HUES6 (cell line): ENCODE measurements around the gene SNX5.

Experiments
- H3K27ac ChIP-seq: 2 replicates; pipeline ENCODE4 v1.7.0; 2013; ENCODE audit warnings: low read depth, mild to moderate bottlenecking, low read length, inconsistent platforms
- H3K27me3 ChIP-seq: 2 replicates; pipeline ENCODE4 v1.6.1; 2013; ENCODE audit warnings: low read length; ENCODE audit not compliant: control insufficient read depth, insufficient read depth
- H3K36me3 ChIP-seq: 2 replicates; pipeline ENCODE4 v1.6.1; 2013; ENCODE audit warnings: low read length; ENCODE audit not compliant: control insufficient read depth, insufficient read depth
- H3K4me1 ChIP-seq: 2 replicates; pipeline ENCODE4 v1.6.1; 2013; ENCODE audit warnings: low read length; ENCODE audit not compliant: control insufficient read depth, insufficient read depth
- H3K4me3 ChIP-seq: 2 replicates; pipeline ENCODE4 v1.5.1; 2013; ENCODE audit warnings: low read depth, low read length
- H3K9ac ChIP-seq: one replicate; pipeline ENCODE4 v1.6.1; 2013; ENCODE audit warnings: mild to moderate bottlenecking, low read length
- H3K9me3 ChIP-seq: 2 replicates; pipeline ENCODE4 v1.6.1; 2013; ENCODE audit warnings: low read depth, low read length; ENCODE audit not compliant: control insufficient read depth, insufficient read depth

SNX5 gene

DNA sequence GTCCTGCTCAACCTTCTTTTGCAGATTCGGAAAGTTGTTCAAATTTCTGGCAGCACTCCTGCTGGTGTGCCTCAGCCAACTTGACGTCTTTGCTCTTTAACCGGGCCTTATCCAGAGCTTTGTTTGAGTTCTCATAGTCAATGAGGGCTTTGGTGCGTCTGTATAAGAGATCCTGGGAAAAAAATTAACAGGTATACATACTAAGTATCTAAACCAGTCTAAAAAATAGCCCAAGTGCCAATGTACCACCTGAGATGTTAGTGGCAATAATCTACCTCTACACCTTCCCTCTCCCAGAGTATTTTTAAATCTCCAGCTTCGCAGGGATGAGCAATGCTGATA lies 21.1 kb downstream of the SNX5 start:
- Histone ChIP-seq H3K9me3 (no peaks in the 10 kb centered on the region), H3K27ac (no peak overlapping the region), H3K9ac (no peak overlapping the region), H3K27me3 (no peaks in the 10 kb centered on the region), H3K36me3 (peaks cover 98% of the 10 kb centered on the region), H3K4me3 (no peak overlapping the region), H3K4me1 (no peaks in the 10 kb centered on the region)

- Histone ChIP-seq H3K36me3 (peaks cover 99% of the 10 kb centered on the region), H3K4me1 (no peaks in the 10 kb centered on the region), H3K9me3 (no peaks in the 10 kb centered on the region), H3K27me3 (no peaks in the 10 kb centered on the region), H3K4me3 (no peak overlapping the region), H3K27ac (no peak overlapping the region), H3K9ac (no peak overlapping the region)
Measured at GRCh38 chr20:17946572-17947473, 21.8 kb downstream of the SNX5 start.

GRCh38 chr20:17946040-17946439 lies 22.6 kb downstream of the SNX5 start:
- no peaks in the 10 kb centered on the region for H3K27me3 ChIP-seq
- no peaks in the 10 kb centered on the region for H3K4me1 ChIP-seq
- H3K36me3 ChIP-seq = peaks cover 99% of the 10 kb centered on the region
- no peak overlapping the region for H3K9ac ChIP-seq
- H3K4me3 ChIP-seq = no peak overlapping the region
- H3K9me3 ChIP-seq = no peaks in the 10 kb centered on the region
- no peak overlapping the region for H3K27ac ChIP-seq

- Histone ChIP-seq H3K9ac (no peak overlapping the region), H3K9me3 (no peaks in the 10 kb centered on the region), H3K4me1 (peaks cover 9% of the 10 kb centered on the region), H3K36me3 (peaks cover 94% of the 10 kb centered on the region), H3K27ac (no peak overlapping the region), H3K27me3 (no peaks in the 10 kb centered on the region), H3K4me3 (no peak overlapping the region)
Measured at GRCh38 chr20:17944854-17945474, 23.6 kb downstream of the SNX5 start.

GRCh38 chr20:17943343-17943742 lies 25.3 kb downstream of the SNX5 start:
- peaks cover 78% of the 10 kb centered on the region for H3K36me3 ChIP-seq
- no peaks in the 10 kb centered on the region for H3K9me3 ChIP-seq
- no peaks in the 10 kb centered on the region for H3K27me3 ChIP-seq
- no peak overlapping the region for H3K27ac ChIP-seq
- peaks cover 24% of the 10 kb centered on the region for H3K4me1 ChIP-seq
- H3K9ac ChIP-seq = no peak overlapping the region
- no peak overlapping the region for H3K4me3 ChIP-seq

DNA sequence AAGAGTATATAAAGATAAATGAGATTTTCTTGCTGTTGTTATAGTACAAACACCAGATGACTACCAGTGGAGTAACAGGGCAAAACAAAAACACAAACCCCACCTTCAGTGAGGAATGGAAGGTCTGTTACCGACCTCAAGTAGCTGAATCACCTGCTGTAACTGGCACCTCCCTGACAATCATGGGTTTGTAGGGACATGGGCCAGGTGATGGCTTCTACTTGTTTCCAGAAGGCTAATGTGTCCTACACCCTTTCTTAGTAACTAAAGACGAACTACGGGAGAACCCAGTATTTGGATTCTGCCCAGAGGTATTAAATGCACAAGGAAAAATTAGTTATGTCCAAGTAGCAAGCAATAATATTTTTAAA lies 26.8 kb downstream of the SNX5 start:
- no peak overlapping the region for H3K4me3 ChIP-seq
- H3K9ac ChIP-seq = no peak overlapping the region
- H3K9me3 ChIP-seq = no peaks in the 10 kb centered on the region
- peaks cover 30% of the 10 kb centered on the region for H3K4me1 ChIP-seq
- H3K27me3 ChIP-seq = no peaks in the 10 kb centered on the region
- peaks cover 62% of the 10 kb centered on the region for H3K36me3 ChIP-seq
- H3K27ac ChIP-seq = no peak overlapping the region

- Histone ChIP-seq H3K27ac (no peak overlapping the region), H3K4me1 (peaks cover 36% of the 10 kb centered on the region)
Measured at GRCh38 chr20:17941087-17941825, 27.3 kb downstream of the SNX5 start.

GRCh38 chr20:17940224-17940971 lies 28.2 kb downstream of the SNX5 start:
- peaks cover 40% of the 10 kb centered on the region for H3K4me1 ChIP-seq
- H3K4me3 ChIP-seq = no peak overlapping the region
- no peaks in the 10 kb centered on the region for H3K27me3 ChIP-seq
- no peak overlapping the region for H3K9ac ChIP-seq
- peaks cover 48% of the 10 kb centered on the region for H3K36me3 ChIP-seq
- H3K9me3 ChIP-seq = no peaks in the 10 kb centered on the region
- no peak overlapping the region for H3K27ac ChIP-seq

More at GRCh38 chr20:17941087-17941825, 27.3 kb downstream of the SNX5 start:
- Histone ChIP-seq H3K4me3 (no peak overlapping the region), H3K9ac (no peak overlapping the region), H3K27me3 (no peaks in the 10 kb centered on the region), H3K9me3 (no peaks in the 10 kb centered on the region), H3K36me3 (peaks cover 57% of the 10 kb centered on the region)

- H3K4me1 ChIP-seq = peaks cover 41% of the 10 kb centered on the region
- no peaks in the 10 kb centered on the region for H3K27me3 ChIP-seq
- no peak overlapping the region for H3K27ac ChIP-seq
- H3K36me3 ChIP-seq = peaks cover 42% of the 10 kb centered on the region
- H3K9me3 ChIP-seq = no peaks in the 10 kb centered on the region
- H3K4me3 ChIP-seq = no peak overlapping the region
- peak overlapping the region; percentile 14 for H3K9ac ChIP-seq
Measured at GRCh38 chr20:17939622-17940223, 28.9 kb downstream of the SNX5 start.

DNA sequence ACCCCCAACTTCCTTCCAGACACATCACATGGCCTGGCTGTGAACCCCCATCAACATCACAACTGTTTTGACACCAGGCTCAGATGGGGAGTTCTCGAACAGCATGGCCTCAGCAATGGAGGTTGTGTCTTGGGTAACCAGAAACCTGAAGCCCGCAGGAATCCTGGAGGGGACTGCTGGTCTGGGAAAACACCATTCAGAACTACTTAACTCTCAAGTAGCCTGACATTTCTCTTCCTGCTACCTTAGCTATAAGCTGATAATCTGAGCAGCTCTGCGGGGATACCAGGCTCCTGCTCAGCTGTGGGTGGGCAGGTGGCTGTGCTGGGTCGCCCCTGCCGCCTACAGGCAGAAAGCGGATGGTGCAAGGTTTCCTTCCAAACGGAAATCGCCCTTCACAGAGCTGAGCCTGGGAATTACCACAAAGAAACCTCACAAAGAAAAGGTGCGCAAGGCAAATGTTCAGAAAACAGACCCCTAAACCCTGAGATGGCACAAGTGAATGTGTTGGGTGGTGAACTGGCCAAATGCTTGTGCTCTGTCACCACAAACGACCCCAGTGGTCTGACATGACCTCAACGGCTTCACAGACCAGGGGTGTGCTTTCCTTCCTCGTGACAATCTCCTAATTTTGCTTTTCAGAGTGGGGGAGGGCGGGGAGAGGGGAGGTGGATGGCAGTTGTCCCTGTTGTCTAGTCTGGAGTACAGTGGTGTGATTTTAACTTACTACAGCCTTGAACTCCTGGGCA lies 29.5 kb downstream of the SNX5 start:
- peaks cover 36% of the 10 kb centered on the region for H3K36me3 ChIP-seq
- H3K4me1 ChIP-seq = peaks cover 48% of the 10 kb centered on the region
- H3K9me3 ChIP-seq = no peaks in the 10 kb centered on the region
- H3K27me3 ChIP-seq = no peaks in the 10 kb centered on the region
- H3K9ac ChIP-seq = peak overlapping the region; percentile 39
- H3K4me3 ChIP-seq = no peak overlapping the region
- 0 out of 2 replicates have a peak overlapping the region, but pooled peaks have one; percentile 7 for H3K27ac ChIP-seq
